GM18505 (cell line): ENCODE data around the gene KCNQ1.

Experiments used
- ATAC-seq: cut with Tn5 transposase; IDR thresholded peaks from one replicate; pipeline ENCODE4 v1.9.1; 2021; ENCODE audit not compliant: unreplicated experiment
- POLR2A ChIP-seq: IDR thresholded peaks from 4 replicates; pipeline ENCODE4 v1.6.1; 2011; ENCODE audit warnings: borderline replicate concordance; ENCODE audit not compliant: insufficient read depth, insufficient read length; ENCODE audit errors: extremely low read depth

KCNQ1 gene

GRCh38 chr11:2402890-2403645, 41.7 kb upstream of the KCNQ1 start:
- TF ChIP-seq POLR2A = no peak
- no peak for ATAC-seq

- no peak for ATAC-seq
- TF ChIP-seq POLR2A = no peak
These were observed 40.0 kb upstream of the KCNQ1 start for GRCh38 chr11:2404735-2405196.

DNA sequence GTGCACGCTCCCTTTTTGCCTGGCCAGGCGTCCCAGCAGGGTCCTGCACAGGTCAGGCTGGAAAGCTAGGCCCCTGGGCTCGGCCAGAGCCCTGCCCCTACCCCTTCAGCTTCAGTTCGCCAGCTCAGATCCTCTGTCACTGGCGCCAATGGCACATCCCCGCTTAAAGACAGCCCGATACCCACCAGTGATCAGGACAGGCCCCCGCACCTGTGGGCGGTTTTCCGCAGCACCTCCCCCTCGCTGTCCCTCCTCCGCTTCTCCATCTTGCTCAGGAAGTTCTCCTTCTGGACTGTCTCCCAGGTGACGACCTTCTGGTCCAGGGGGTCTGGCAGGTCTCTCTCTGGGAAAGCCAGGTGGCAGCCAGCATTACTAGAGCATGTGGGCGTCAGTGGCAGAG, 38.4 kb upstream of the KCNQ1 start:
- TF ChIP-seq POLR2A = no peak
- ATAC-seq = no peak

DNA sequence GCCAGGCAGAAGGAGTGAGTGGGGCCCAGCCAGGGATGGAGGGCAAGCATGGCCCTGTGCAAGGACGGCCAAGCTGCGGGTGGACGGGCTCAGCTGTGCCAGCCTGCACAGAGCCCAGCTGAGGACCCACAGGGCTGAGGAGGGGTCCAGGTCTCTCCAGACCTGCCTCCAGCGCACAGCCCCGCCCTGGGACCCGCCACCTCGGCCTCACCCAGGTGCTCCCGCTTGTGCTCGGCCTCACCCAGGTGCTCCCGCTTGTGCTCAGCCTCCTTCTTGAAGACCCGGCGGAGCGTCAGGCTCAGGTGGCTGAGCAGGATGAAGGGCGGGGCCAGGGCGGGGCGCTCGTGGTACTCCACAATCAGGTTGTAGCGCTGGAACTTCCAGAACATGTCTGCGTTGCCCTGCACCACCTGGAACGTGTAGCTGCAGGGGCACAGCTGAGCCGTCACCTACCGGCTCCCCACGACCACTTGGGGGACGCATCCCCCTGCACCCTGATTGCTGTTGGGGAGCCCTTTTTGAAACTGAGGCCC, 37.9 kb upstream of the KCNQ1 start:
- ATAC-seq = no peak
- no peak for TF ChIP-seq POLR2A

DNA sequence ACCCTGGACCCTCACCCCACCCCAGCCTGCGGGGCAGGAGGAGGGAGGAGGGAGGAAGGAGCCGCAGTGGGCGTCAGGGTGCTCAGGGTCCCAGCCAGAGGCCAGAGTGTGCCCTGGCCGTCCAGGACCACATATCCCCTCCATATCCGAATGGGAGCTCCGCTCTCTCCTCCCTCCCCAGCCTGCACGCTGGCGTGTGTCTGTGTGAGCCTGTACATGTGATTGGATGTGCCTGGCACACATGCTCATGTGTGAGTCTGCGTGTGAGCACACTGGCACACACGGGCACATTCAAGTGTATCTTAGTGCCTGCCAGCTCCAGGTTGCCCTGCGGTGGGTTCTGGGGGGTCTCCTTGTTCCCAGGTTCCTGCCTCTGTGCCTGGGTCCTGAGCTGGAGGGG, 36.1 kb upstream of the KCNQ1 start:
- TF ChIP-seq POLR2A = no peak
- no peak for ATAC-seq

DNA sequence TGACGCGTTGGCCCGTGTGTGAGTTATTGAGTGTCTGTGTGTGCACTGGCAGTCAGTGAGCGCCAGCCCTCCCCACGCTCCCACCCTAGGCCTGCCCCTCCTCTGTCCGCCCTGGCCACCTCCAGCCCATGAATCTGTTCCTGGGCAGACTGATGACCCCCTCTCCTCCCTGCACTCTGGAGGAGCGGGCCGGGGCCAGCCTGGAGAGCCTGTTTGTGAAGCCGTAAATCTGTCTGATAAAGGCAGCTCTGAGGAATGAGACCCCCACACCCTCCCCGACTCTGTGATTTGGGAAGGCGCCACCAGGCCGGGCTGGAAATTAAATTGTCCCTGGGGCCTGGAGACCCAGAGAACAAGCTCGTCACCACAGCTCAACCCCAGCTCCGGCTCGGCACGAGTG, 35.7 kb upstream of the KCNQ1 start:
- TF ChIP-seq POLR2A = no peak
- no peak for ATAC-seq

GRCh38 chr11:2409611-2410468, 35.0 kb upstream of the KCNQ1 start:
- TF ChIP-seq POLR2A = no peak
- ATAC-seq = no peak

GRCh38 chr11:2410616-2411015, 34.2 kb upstream of the KCNQ1 start:
- no peak for TF ChIP-seq POLR2A
- ATAC-seq = no peak

- TF ChIP-seq POLR2A = no peak
- no peak for ATAC-seq
These were observed 33.1 kb upstream of the KCNQ1 start for GRCh38 chr11:2411446-2412305.

DNA sequence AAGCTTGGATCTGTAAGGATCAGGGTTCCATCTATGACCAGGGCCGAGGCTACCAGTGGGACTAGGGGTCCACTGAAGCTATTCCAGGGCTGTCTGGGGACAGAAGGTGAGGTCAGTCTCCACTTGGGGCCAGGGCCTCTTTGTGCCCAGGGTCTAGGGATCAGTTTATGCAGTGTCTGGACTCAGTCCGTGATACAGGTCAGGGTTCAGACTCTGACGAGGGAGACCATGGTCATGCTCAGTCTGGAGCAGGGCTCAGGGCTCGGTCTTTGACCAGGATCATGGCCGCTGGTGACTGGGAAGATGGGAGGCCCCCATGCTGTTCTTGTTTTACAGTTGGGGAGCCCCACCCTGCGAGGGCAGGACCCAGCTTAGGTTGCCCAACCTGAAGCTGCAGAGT, 32.5 kb upstream of the KCNQ1 start:
- no peak for TF ChIP-seq POLR2A
- ATAC-seq = no peak

- ATAC-seq = no peak
- TF ChIP-seq POLR2A = no peak
These were observed 30.8 kb upstream of the KCNQ1 start for GRCh38 chr11:2413742-2414579.

- no peak for TF ChIP-seq POLR2A
- no peak for ATAC-seq
These were observed 30.2 kb upstream of the KCNQ1 start for GRCh38 chr11:2414616-2415015.

- TF ChIP-seq POLR2A = no peak
- no peak for ATAC-seq
These were observed 29.6 kb upstream of the KCNQ1 start for GRCh38 chr11:2415171-2415570.
